NCI-H345 treated with DMSO at 0.1 percent for 48 hours (cell line): ENCODE results near the gene OSBPL1A.

ENCODE experiments used
- DNase-seq: peaks from one replicate; lab custom pipeline; 2025; ENCODE audit not compliant: unreplicated experiment; lab: John Stamatoyannopoulos, UW

OSBPL1A gene

GRCh38 chr18:24270358-24270936, 127.2 kb downstream of the OSBPL1A start:
- DNase-seq = no peak

- DNase-seq = no peak
Observed at GRCh38 chr18:24268784-24269550, 128.7 kb downstream of the OSBPL1A start.

DNA sequence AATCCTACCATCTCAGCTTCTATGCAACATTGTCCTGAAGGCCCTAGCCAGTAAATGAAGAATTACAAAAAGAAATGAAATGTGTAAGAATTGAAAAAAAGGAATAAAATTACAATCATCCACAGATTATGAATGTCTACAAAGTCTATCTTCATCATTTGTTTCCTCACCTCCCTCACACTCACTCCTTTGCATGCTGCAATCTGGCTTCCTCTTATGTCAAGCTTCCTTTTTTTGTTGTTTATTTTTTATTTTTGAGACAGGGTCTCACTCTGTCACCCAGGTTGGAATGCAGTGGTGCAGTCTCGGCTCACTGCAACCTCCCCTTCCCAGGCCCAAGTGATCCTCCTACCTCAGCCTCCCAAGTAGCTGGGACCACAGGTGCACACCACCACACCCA, 129.7 kb downstream of the OSBPL1A start:
- no peak for DNase-seq

GRCh38 chr18:24266131-24266530, 131.5 kb downstream of the OSBPL1A start:
- DNase-seq = no peak

- no peak for DNase-seq
Observed at GRCh38 chr18:24265502-24266064, 132.0 kb downstream of the OSBPL1A start.

- no peak for DNase-seq
Observed at GRCh38 chr18:24263050-24263449, 134.6 kb downstream of the OSBPL1A start.

DNA sequence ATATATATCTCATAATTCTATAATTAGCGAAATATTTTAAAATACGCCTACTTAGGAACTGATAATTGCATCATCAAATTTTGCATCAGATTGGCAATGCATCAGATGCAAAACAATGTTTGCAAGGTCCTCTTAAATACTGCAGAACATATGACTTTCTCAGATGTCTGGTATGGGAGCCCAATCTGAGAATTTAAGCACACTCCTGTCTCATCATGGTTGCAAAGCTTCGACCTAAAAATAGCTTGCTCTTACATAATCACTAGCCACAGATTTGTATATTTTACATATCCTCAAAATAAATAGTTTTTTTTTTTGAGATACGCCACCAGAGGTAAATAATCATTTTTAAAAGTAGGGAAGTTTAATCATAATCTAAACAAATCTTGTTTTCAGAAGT, 135.5 kb downstream of the OSBPL1A start:
- no peak for DNase-seq

GRCh38 chr18:24259869-24260641, 137.6 kb downstream of the OSBPL1A start:
- no peak for DNase-seq

DNA sequence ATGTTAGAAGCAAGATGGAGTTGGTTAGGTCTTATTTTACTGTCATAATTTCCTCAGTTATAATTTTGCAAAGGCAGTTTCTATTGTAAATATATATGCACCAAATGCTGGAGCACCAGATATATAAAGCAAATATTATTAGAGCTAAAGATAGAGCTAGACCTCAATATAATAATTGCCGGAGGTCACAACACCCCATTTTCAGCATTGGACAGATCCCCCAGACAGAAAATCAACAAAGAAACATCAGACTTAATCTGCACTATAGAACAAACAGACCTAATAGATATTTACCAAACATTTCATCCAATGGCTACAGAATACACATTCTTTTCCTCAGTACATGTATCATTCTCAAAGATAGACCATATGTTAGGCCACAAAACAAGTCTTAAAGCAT, 143.6 kb downstream of the OSBPL1A start:
- no peak for DNase-seq

DNA sequence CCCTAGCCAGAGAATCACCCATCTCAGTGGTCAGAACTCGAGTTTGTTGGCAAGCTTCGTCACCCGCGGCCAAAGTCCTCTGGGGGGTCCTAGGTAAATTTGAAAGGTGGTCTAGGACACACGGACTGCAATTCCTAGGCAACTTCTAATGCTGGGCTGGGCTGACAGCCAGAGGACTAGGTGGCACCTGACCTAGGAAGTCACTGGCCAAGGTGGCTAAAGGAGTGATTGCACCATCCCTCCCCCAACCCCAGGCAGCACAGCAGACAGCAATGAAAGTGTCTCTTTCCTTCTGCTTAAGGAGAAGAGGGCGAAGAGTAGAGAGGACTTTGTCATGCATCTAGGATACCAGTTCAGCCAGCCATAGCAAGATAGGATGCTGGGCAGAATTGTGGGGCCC, 147.9 kb downstream of the OSBPL1A start:
- no peak for DNase-seq

- DNase-seq = no peak
Observed at GRCh38 chr18:24248359-24248758, 149.3 kb downstream of the OSBPL1A start.

DNA sequence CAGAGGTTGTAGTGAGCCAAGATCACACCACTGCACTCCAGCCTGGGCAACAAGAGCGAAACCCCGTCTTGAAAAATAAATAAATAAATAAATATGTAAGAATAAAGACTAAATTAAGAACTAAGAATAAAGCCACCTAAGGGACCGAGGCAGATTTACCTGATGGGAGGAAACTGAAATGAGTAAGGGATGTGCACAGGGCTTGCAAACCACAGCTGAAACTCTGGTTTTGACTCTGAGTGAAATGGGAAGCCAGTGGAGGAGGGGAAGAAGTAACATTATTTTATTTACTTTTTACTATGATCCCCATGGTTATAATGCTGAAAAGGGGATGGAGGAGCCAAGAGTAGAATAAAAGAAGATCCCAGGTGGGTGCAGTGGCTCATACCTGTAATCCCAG, 151.5 kb downstream of the OSBPL1A start:
- DNase-seq = no peak

- DNase-seq = no peak
Observed at GRCh38 chr18:24244698-24245097, 152.9 kb downstream of the OSBPL1A start.

- no peak for DNase-seq
Observed at GRCh38 chr18:24243677-24244076, 153.9 kb downstream of the OSBPL1A start.

- DNase-seq = no peak
Observed at GRCh38 chr18:24239341-24239740, 158.3 kb downstream of the OSBPL1A start.

- no peak for DNase-seq
Observed at GRCh38 chr18:24238387-24238786, 159.2 kb downstream of the OSBPL1A start.

GRCh38 chr18:24234850-24235418, 162.7 kb downstream of the OSBPL1A start:
- no peak for DNase-seq

GRCh38 chr18:24234330-24234729, 163.3 kb downstream of the OSBPL1A start:
- no peak for DNase-seq

- no peak for DNase-seq
Observed at GRCh38 chr18:24232800-24233199, 164.8 kb downstream of the OSBPL1A start.

DNA sequence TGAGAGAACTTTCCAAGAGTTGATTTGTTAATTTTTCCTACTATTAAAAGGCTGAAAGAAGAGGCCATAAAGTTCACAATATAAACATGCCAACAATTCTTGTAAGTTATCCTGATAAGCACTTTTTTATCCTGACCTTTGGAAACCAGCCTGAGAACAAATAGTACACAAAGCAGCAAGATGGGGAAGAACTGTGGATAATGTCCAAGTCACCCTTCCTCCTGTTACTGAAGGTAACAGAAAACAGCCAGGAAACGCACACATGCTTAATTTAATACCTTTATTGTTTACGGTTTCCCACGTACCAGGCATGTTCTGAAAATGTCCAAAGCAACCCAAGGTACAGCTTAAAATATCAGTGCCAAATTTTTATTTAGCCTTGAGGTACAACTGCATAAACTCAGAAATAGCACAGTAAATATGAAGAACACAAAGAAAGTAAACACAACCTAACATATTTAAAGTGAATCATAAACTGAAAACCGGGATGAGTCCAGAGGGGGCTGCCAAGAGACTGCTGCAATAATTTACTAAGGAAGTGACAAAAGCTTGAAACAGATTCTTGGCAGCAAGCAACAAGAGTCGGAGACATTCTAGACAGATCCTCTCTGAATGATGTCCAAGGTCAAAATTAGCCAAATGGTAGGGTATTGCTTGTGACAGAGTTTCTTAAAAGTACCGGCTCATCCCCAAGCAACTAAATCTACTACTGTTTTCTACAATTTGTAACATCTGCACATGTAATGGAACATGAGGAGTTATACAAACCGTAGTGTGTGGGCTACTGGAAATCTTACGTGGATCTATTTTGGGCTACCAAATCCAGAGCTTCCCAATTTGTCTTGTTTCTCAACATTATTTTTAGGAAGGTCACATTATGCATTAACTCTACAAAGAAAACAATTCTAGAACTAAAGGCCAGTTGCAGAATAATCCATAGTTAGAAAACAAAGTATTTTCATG, 165.6 kb downstream of the OSBPL1A start:
- DNase-seq = no peak
